WTC11 (cell line): ENCODE data around the gene UGGT2. TPM values are rescaled to one million over a fixed set of nuclear protein-coding genes. Genes with fewer than 3 reads are reported as not detected.

Experiments used
- ATAC-seq: fragments of 200-7000 bp; cut with Tn5 transposase; 2 replicates; pipeline ENCODE4 v1.10.0; 2021; ENCODE audit warnings: mild to moderate bottlenecking, moderate library complexity
- CTCF ChIA-PET: fragments of 300-600 bp; sonication (Branson Sonifier 250); formaldehyde crosslinking; loops from one replicate; lab custom pipeline; 2021; ENCODE audit warnings: antibody characterized with exemption; lab: Charles Lee
- POLR2A ChIA-PET: fragments of 350-600 bp; sonication (Branson Sonifier 250); formaldehyde crosslinking; loops from one replicate; lab custom pipeline; 2021; ENCODE audit warnings: antibody characterized with exemption; lab: Charles Lee
- DNase-seq: peaks from one replicate; pipeline ENCODE4 v3.0.0; 2021; ENCODE audit warnings: low spot score
- H3K27ac Mint-ChIP-seq: 2 replicates; pipeline ENCODE4 v1.8.0; 2021; ENCODE audit warnings: mixed read lengths
- H3K27me3 Mint-ChIP-seq: 2 replicates; pipeline ENCODE4 v1.8.0; 2021; ENCODE audit warnings: low read depth, mild to moderate bottlenecking, moderate library complexity, mixed read lengths
- H3K36me3 Mint-ChIP-seq: 2 replicates; pipeline ENCODE4 v1.8.0; 2021; ENCODE audit warnings: mixed read lengths
- H3K4me1 Mint-ChIP-seq: 2 replicates; pipeline ENCODE4 v1.8.0; 2022; ENCODE audit warnings: mixed read lengths
- H3K4me3 Mint-ChIP-seq: 2 replicates; pipeline ENCODE4 v1.8.0; 2021; ENCODE audit warnings: mild to moderate bottlenecking, moderate library complexity, mixed read lengths
- H3K9me3 Mint-ChIP-seq: 2 replicates; pipeline ENCODE4 v1.8.0; 2021; ENCODE audit warnings: mixed read lengths
- AR ChIP-seq: fragments of 250-450 bp; sonication (Bioruptor Pico); IDR thresholded peaks from 2 replicates; pipeline ENCODE4 v1.9.0; 2021; ENCODE audit warnings: mild to moderate bottlenecking
- ATF6 ChIP-seq: sonication (generic); formaldehyde crosslinking; IDR thresholded peaks from 2 replicates; pipeline ENCODE4 v1.8.1; 2023; ENCODE audit warnings: mild to moderate bottlenecking, missing genetic modification reagents
- CDX4 ChIP-seq: fragments of 250-450 bp; sonication (Bioruptor Pico); IDR thresholded peaks from 2 replicates; pipeline ENCODE4 v1.9.0; 2021; ENCODE audit warnings: moderate library complexity, mild to moderate bottlenecking, inconsistent platforms, borderline replicate concordance
- E2F5 ChIP-seq: sonication (generic); formaldehyde crosslinking; IDR thresholded peaks from 2 replicates; pipeline ENCODE4 v1.8.1; 2022; ENCODE audit warnings: mild to moderate bottlenecking, moderate library complexity, missing genetic modification reagents
- ERG ChIP-seq: fragments of 250-450 bp; sonication (Bioruptor Pico); IDR thresholded peaks from 2 replicates; pipeline ENCODE4 v1.8.0; 2021; ENCODE audit warnings: mild to moderate bottlenecking
- ESRRA ChIP-seq: sonication (generic); formaldehyde crosslinking; IDR thresholded peaks from 2 replicates; pipeline ENCODE4 v1.8.1; 2022; ENCODE audit warnings: mild to moderate bottlenecking, missing genetic modification reagents, borderline replicate concordance
- FOXK1 ChIP-seq: sonication (generic); formaldehyde crosslinking; IDR thresholded peaks from 2 replicates; pipeline ENCODE4 v1.8.0; 2022; ENCODE audit warnings: mild to moderate bottlenecking, moderate library complexity, missing genetic modification reagents
- GTF2I ChIP-seq: fragments of 250-450 bp; sonication (Bioruptor Pico); conservative IDR thresholded peaks from 2 replicates; pipeline ENCODE4 v1.4.0; 2021; ENCODE audit warnings: mild to moderate bottlenecking
- HMGXB4 ChIP-seq: sonication (generic); formaldehyde crosslinking; IDR thresholded peaks from 2 replicates; pipeline ENCODE4 v1.8.1; 2023; ENCODE audit warnings: mild to moderate bottlenecking, moderate library complexity, missing genetic modification reagents
- MAX ChIP-seq: sonication (generic); formaldehyde crosslinking; IDR thresholded peaks from 2 replicates; pipeline ENCODE4 v1.8.0; 2022; ENCODE audit warnings: mild to moderate bottlenecking, missing genetic modification reagents
- MXD4 ChIP-seq: fragments of 250-450 bp; sonication (Bioruptor Pico); IDR thresholded peaks from 2 replicates; pipeline ENCODE4 v1.8.0; 2021; ENCODE audit warnings: mild to moderate bottlenecking, moderate library complexity, borderline replicate concordance
- NR3C1 ChIP-seq: sonication (generic); formaldehyde crosslinking; conservative IDR thresholded peaks from 2 replicates; pipeline ENCODE4 v1.8.1; 2023; ENCODE audit warnings: low read depth, mild to moderate bottlenecking, missing genetic modification reagents
- PRDM15 ChIP-seq: sonication (generic); formaldehyde crosslinking; IDR thresholded peaks from 2 replicates; pipeline ENCODE4 v1.8.0; 2022; ENCODE audit warnings: missing genetic modification reagents
- RORB ChIP-seq: fragments of 250-450 bp; sonication (Bioruptor Pico); IDR thresholded peaks from 2 replicates; pipeline ENCODE4 v1.9.0; 2021; ENCODE audit warnings: mild to moderate bottlenecking
- ZBTB43 ChIP-seq: sonication (generic); formaldehyde crosslinking; IDR thresholded peaks from 2 replicates; pipeline ENCODE4 v1.8.1; 2023; ENCODE audit warnings: mild to moderate bottlenecking, missing genetic modification reagents
- ZMAT4 ChIP-seq: fragments of 250-450 bp; sonication (Bioruptor Pico); IDR thresholded peaks from 2 replicates; pipeline ENCODE4 v1.9.0; 2021; ENCODE audit warnings: mild to moderate bottlenecking
- ZNF138 ChIP-seq: sonication (generic); formaldehyde crosslinking; conservative IDR thresholded peaks from 2 replicates; pipeline ENCODE4 v1.8.1; 2022; ENCODE audit warnings: mild to moderate bottlenecking, moderate library complexity, missing genetic modification reagents
- ZNF263 ChIP-seq: sonication (generic); formaldehyde crosslinking; IDR thresholded peaks from 2 replicates; pipeline ENCODE4 v1.8.1; 2022; ENCODE audit warnings: low read depth, mild to moderate bottlenecking, moderate library complexity, missing genetic modification reagents
- ZNF396 ChIP-seq: fragments of 250-450 bp; sonication (Bioruptor Pico); IDR thresholded peaks from 2 replicates; pipeline ENCODE4 v1.8.0; 2021; ENCODE audit warnings: mild to moderate bottlenecking, moderate library complexity, borderline replicate concordance
- ZNF416 ChIP-seq: fragments of 250-450 bp; sonication (Bioruptor Pico); IDR thresholded peaks from 2 replicates; pipeline ENCODE4 v1.9.0; 2021; ENCODE audit warnings: mild to moderate bottlenecking, inconsistent platforms
- ZNF671 ChIP-seq: fragments of 250-450 bp; sonication (Bioruptor Pico); IDR thresholded peaks from 2 replicates; pipeline ENCODE4 v1.8.0; 2021; ENCODE audit warnings: mild to moderate bottlenecking
- total RNA-seq: library from RNA; stranded (reverse); gene quantifications from 3 replicates; pipeline ENCODE4 v1.2.3, GENCODE V29; 2021

The UGGT2 gene
- total RNA-seq, 1 experiment from 2014 or later = 31.1 TPM

GRCh38 chr13:95882121-95882520 is 171.1 kb downstream of the UGGT2 start:
- no peak overlapping the region for H3K4me3 Mint-ChIP-seq
- peaks cover 16% of the 10 kb centered on the region for H3K36me3 Mint-ChIP-seq
- ATAC-seq (no peak), DNase-seq (no peak)
- peaks cover 6% of the 10 kb centered on the region for H3K4me1 Mint-ChIP-seq
- POLR2A ChIA-PET = no interaction called here
- H3K27me3 Mint-ChIP-seq = no peaks in the 10 kb centered on the region
- H3K9me3 Mint-ChIP-seq = no peaks in the 10 kb centered on the region
- TF ChIP-seq MAX (CRISPR knock-in tag) (no peak), AR (CRISPR knock-in tag) (no peak), ATF6 (CRISPR knock-in tag) (no peak), ZBTB43 (CRISPR knock-in tag) (no peak), ESRRA (CRISPR knock-in tag) (no peak), MXD4 (CRISPR knock-in tag) (no peak), ZNF263 (CRISPR knock-in tag) (no peak), RORB (CRISPR knock-in tag) (no peak), NR3C1 (no peak), ZNF396 (CRISPR knock-in tag) (no peak), ZNF138 (CRISPR knock-in tag) (no peak), CDX4 (CRISPR knock-in tag) (no peak), ERG (CRISPR knock-in tag) (no peak), GTF2I (CRISPR knock-in tag) (no peak), ZMAT4 (CRISPR knock-in tag) (no peak)
- H3K27ac Mint-ChIP-seq = no peak overlapping the region
- CTCF ChIA-PET = no interaction called here

GRCh38 chr13:95880331-95880730 is 172.9 kb downstream of the UGGT2 start:
- H3K27ac Mint-ChIP-seq = no peak overlapping the region
- peaks cover 6% of the 10 kb centered on the region for H3K4me1 Mint-ChIP-seq
- DNase-seq (no peak), ATAC-seq (no peak)
- H3K9me3 Mint-ChIP-seq = no peaks in the 10 kb centered on the region
- CTCF ChIA-PET = no interaction called here
- peaks cover 19% of the 10 kb centered on the region for H3K36me3 Mint-ChIP-seq
- POLR2A ChIA-PET = no interaction called here
- no peaks in the 10 kb centered on the region for H3K27me3 Mint-ChIP-seq
- no peak overlapping the region for H3K4me3 Mint-ChIP-seq
- TF ChIP-seq PRDM15 (no peak), FOXK1 (CRISPR knock-in tag) (no peak), ZNF671 (CRISPR knock-in tag) (no peak), ZNF416 (CRISPR knock-in tag) (no peak), E2F5 (CRISPR knock-in tag) (no peak), HMGXB4 (CRISPR knock-in tag) (no peak)
